Measurements from ENCODE around the gene VIT. TPM values are rescaled to one million over a fixed set of nuclear protein-coding genes. Genes with fewer than 3 reads are reported as not detected.

The VIT gene
- total and polyA plus RNA-seq, 2 experiments from 2014 or later, result 0.25 to 0.33 TPM

- Histone ChIP-seq H3K36me3 (replicated peaks; ENCODE audit: insufficient read depth, low read depth) (no peaks in the 10 kb centered on the region), H3K79me2 (no peaks in the 10 kb centered on the region), H3K27ac (no peak overlapping the region), H3K4me1 (ENCODE audit: insufficient read depth) (no peaks in the 10 kb centered on the region), H3K4me2 (no peak overlapping the region), H4K20me1 (ENCODE audit: insufficient read depth, poor library complexity, severe bottlenecking) (no peaks in the 10 kb centered on the region), H2AFZ (no peak overlapping the region), H3K9me3 (ENCODE audit: low read depth) (no peaks in the 10 kb centered on the region), H3K4me3 (no peak overlapping the region), H3K9me2 (replicated peaks; ENCODE audit: insufficient read depth) (no peaks in the 10 kb centered on the region), H3K27me3 (no peaks in the 10 kb centered on the region)
- WGBS (ENCODE audit: low lambda C conversion rate, missing lambda C conversion rate), result 64% methylated on average over 5 of the region's 5 CpGs
- DNase-seq (ENCODE audit: low spot score), result no peak
- TF ChIP-seq, protein P1, sequence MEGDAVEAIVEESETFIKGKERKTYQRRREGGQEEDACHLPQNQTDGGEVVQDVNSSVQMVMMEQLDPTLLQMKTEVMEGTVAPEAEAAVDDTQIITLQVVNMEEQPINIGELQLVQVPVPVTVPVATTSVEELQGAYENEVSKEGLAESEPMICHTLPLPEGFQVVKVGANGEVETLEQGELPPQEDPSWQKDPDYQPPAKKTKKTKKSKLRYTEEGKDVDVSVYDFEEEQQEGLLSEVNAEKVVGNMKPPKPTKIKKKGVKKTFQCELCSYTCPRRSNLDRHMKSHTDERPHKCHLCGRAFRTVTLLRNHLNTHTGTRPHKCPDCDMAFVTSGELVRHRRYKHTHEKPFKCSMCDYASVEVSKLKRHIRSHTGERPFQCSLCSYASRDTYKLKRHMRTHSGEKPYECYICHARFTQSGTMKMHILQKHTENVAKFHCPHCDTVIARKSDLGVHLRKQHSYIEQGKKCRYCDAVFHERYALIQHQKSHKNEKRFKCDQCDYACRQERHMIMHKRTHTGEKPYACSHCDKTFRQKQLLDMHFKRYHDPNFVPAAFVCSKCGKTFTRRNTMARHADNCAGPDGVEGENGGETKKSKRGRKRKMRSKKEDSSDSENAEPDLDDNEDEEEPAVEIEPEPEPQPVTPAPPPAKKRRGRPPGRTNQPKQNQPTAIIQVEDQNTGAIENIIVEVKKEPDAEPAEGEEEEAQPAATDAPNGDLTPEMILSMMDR (IDR thresholded peaks at IDR 0.05; ENCODE audit: poor library complexity), result no peak
- TF ChIP-seq EZH2 (IDR thresholded peaks at IDR 0.05; ENCODE audit: borderline replicate concordance) (no peak), EZH2phosphoT487 (IDR thresholded peaks at IDR 0.05; ENCODE audit: low read depth, severe bottlenecking, unreplicated experiment) (no peak)
Observed at GRCh38 chr2:36740061-36740460, 43.6 kb downstream of the VIT start.

DNA sequence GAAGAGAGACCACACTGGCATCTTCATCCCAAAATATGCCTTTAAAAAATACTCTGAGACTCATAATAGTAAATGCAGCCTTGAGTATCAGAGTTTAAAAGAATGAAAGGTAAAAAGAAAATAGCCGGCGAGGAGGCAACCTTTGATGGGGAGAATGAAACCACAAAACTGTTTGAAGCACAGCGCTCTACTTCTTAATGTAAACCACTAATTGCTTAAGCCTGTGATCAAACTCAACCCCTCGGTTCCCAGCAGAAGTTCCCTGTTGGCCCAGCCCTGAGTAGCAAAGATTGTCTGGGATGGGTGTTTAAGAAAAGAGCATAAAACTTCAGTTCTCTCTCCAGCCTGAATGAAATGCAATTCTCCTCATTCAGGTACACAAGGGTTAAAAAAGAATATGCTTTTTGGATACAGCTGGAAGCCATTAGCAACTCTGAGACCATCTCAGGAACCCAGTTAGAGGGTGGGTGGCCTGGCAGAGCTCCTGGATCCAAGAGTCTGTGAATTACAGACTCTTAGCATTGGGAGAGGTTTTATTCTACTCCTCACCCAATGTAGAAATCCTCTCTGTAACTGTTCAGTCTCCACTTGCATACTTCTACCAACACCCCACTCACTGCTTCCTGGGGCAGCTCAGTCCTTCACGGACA is 44.8 kb downstream of the VIT start:
- no peak for TF ChIP-seq EZH2phosphoT487 (IDR thresholded peaks at IDR 0.05; ENCODE audit: low read depth, severe bottlenecking, unreplicated experiment)
- TF ChIP-seq EZH2 (IDR thresholded peaks at IDR 0.05; ENCODE audit: borderline replicate concordance), result no peak
- TF ChIP-seq, protein P1 (IDR thresholded peaks at IDR 0.05; ENCODE audit: poor library complexity), result no peak
- Histone ChIP-seq H3K36me3 (replicated peaks; ENCODE audit: insufficient read depth, low read depth) (no peaks in the 10 kb centered on the region), H3K4me1 (ENCODE audit: insufficient read depth) (no peaks in the 10 kb centered on the region), H3K4me2 (no peak overlapping the region), H4K20me1 (ENCODE audit: insufficient read depth, poor library complexity, severe bottlenecking) (no peaks in the 10 kb centered on the region), H3K9me2 (replicated peaks; ENCODE audit: insufficient read depth) (no peaks in the 10 kb centered on the region), H3K27me3 (no peaks in the 10 kb centered on the region), H3K27ac (peak overlapping the region; percentile 63), H3K9me3 (ENCODE audit: low read depth) (no peaks in the 10 kb centered on the region), H2AFZ (no peak overlapping the region), H3K79me2 (no peaks in the 10 kb centered on the region), H3K4me3 (no peak overlapping the region)
- WGBS (ENCODE audit: low lambda C conversion rate, missing lambda C conversion rate), result 42% methylated on average over 5 of the region's 5 CpGs
- DNase-seq (ENCODE audit: low spot score), result no peak

DNA sequence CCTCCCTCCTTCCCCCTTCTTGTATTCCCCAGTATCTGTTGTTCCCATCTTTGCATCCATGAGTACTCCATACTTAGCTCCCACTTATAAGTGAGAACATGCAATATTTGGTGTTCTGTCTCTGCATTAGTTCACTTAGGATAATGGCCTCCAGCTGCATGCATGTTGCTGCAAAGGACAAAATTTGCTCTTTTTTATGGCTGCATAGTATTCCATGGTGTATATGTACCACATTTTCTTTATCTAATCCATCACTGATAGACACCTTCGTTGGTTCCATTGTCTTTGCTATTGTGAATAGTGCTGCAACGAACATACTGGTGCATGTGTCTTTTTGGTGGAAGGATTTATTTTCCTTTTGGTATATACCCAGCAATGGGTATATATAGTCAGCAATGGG is 47.4 kb downstream of the VIT start:
- no peak for TF ChIP-seq EZH2 (IDR thresholded peaks at IDR 0.05; ENCODE audit: borderline replicate concordance)
- TF ChIP-seq, protein P1 (IDR thresholded peaks at IDR 0.05; ENCODE audit: poor library complexity), result no peak
- no peaks in the 10 kb centered on the region for H3K9me2 ChIP-seq (replicated peaks; ENCODE audit: insufficient read depth)
- no peak overlapping the region for H2AFZ ChIP-seq
- H4K20me1 ChIP-seq (ENCODE audit: insufficient read depth, poor library complexity, severe bottlenecking), result no peaks in the 10 kb centered on the region
- WGBS (ENCODE audit: low lambda C conversion rate, missing lambda C conversion rate), result 80% methylated on average over 2 of the region's 2 CpGs
- no peaks in the 10 kb centered on the region for H3K9me3 ChIP-seq (ENCODE audit: low read depth)
- H3K4me3 ChIP-seq, result no peak overlapping the region
- H3K79me2 ChIP-seq, result no peaks in the 10 kb centered on the region
- no peaks in the 10 kb centered on the region for H3K36me3 ChIP-seq (replicated peaks; ENCODE audit: insufficient read depth, low read depth)
- H3K4me2 ChIP-seq, result no peak overlapping the region
- DNase-seq (ENCODE audit: low spot score), result no peak
- H3K27me3 ChIP-seq, result no peaks in the 10 kb centered on the region
- H3K4me1 ChIP-seq (ENCODE audit: insufficient read depth), result no peaks in the 10 kb centered on the region
- H3K27ac ChIP-seq, result no peak overlapping the region

Measured in hepatocyte (in vitro differentiated cells).